ENCODE measurements around the gene CNTNAP2. TPM values are rescaled to one million over a fixed set of nuclear protein-coding genes. Genes with fewer than 3 reads are reported as not detected.

Gene CNTNAP2
- total and polyA plus RNA-seq, 2 of the 13 experiments (the other 11 are each of a cell fraction or from before 2014, with no cell fraction given): 0.40 to 0.42 TPM

DNA sequence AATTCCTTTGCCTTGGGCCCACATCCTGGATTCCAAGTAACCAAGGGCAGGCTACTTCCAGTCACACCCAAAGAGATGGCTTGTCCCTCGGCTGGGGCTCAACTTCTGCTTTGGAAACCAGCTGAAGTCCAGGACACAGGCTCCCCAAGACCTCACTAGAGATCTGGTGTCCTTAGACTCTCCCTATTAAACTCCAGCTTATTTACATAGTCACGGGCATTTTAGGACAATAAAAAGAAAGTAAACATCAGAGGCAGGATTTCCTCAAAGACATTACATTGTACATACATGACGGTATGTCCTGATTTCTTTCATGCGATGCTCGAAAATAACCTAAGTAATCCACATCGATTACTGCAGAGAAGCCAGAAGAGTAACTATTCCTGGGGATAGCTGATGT, 2012.4 kb downstream of the CNTNAP2 start:
- Histone ChIP-seq H3K27ac (ENCODE audit: extremely low read length, insufficient read depth, low read length) (no peak overlapping the region), H3K9ac (ENCODE audit: insufficient read depth, low read depth, low read length) (no peak overlapping the region), H4K20me1 (ENCODE audit: insufficient read depth, low read length) (no peaks in the 10 kb centered on the region), H3K4me2 (ENCODE audit: low read depth, low read length) (no peak overlapping the region), H3K36me3 (replicated peaks in 1 of 2; ENCODE audit: control insufficient read depth in 1 of 2, insufficient read depth in 2 of 2, low read length in 2 of 2) (no peaks in the 10 kb centered on the region), H2AFZ (ENCODE audit: low read length) (no peak overlapping the region), H3K79me2 (ENCODE audit: insufficient read depth, low read length) (no peaks in the 10 kb centered on the region), H3K4me3 (replicated peaks in 1 of 3; ENCODE audit: insufficient read depth in 1 of 3, low read depth in 2 of 3, low read length in 3 of 3) (no peak overlapping the region), H3K9me3 (ENCODE audit: low read length) (no peaks in the 10 kb centered on the region), H3K27me3 (ENCODE audit: control insufficient read depth in 1 of 2, insufficient read depth in 2 of 2, low read length in 2 of 2) (peaks cover 0 to 5% of the 10 kb centered on the region in 2 experiments; a peak in 1 of 5 replicates), H3K4me1 (ENCODE audit: insufficient read depth, low read length) (no peaks in the 10 kb centered on the region)
- CTCF ChIA-PET (ENCODE audit: low intra/inter-chr PET ratio, low total read pairs): no interaction called here
- ATAC-seq (no peak), DNase-seq (ENCODE audit: low spot score) (no peak), FAIRE-seq (no peak)
- in situ Hi-C loops (cut with HindIII; ENCODE audit: extremely low pct_ligation_motif_present, low pct_unique_long_range_greater_than_20kb): no loop called here
- intact Hi-C loops (cut with micrococcal nuclease; ENCODE audit: unreplicated experiment): no loop called here
- WGBS (ENCODE audit: low lambda C conversion rate): 34% methylated on average over 6 of the region's 6 CpGs
- TF ChIP-seq SP4 (CRISPR knock-in tag; IDR thresholded peaks at IDR 0.05): no peak
- no peak for TF ChIP-seq MIER3 (CRISPR knock-in tag; IDR thresholded peaks at IDR 0.05; ENCODE audit: borderline replicate concordance)
- TF ChIP-seq ZMYM4 (CRISPR knock-in tag; IDR thresholded peaks at IDR 0.05): no peak
- TF ChIP-seq ZC3H13 (CRISPR knock-in tag; IDR thresholded peaks at IDR 0.05): no peak
- TF ChIP-seq ZZZ3 (CRISPR knock-in tag; IDR thresholded peaks at IDR 0.05; ENCODE audit: borderline replicate concordance): no peak
- no peak for TF ChIP-seq ZBTB21 (CRISPR knock-in tag; IDR thresholded peaks at IDR 0.05)
- no peak for TF ChIP-seq CREB1 (IDR thresholded peaks at IDR 0.05)
- no peak for TF ChIP-seq CREB1 (CRISPR knock-in tag; IDR thresholded peaks at IDR 0.05)
- TF ChIP-seq, protein P1, sequence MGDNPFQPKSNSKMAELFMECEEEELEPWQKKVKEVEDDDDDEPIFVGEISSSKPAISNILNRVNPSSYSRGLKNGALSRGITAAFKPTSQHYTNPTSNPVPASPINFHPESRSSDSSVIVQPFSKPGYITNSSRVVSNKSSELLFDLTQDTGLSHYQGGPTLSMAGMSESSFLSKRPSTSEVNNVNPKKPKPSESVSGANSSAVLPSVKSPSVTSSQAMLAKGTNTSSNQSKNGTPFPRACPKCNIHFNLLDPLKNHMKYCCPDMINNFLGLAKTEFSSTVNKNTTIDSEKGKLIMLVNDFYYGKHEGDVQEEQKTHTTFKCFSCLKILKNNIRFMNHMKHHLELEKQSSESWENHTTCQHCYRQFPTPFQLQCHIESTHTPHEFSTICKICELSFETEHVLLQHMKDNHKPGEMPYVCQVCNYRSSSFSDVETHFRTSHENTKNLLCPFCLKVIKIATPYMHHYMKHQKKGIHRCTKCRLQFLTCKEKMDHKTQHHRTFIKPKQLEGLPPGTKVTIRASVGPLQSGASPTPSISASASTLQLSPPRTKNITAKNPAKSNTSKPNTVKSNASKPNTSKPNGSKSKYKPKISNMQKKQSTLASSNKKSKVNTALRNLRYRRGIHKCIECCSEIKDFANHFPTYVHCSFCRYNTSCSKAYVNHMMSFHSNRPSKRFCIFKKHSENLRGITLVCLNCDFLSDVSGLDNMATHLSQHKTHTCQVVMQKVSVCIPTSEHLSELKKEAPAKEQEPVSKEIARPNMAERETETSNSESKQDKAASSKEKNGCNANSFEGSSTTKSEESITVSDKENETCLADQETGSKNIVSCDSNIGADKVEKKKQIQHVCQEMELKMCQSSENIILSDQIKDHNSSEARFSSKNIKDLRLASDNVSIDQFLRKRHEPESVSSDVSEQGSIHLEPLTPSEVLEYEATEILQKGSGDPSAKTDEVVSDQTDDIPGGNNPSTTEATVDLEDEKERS (CRISPR knock-in tag; IDR thresholded peaks at IDR 0.05): no peak
- TF ChIP-seq, protein P2, sequence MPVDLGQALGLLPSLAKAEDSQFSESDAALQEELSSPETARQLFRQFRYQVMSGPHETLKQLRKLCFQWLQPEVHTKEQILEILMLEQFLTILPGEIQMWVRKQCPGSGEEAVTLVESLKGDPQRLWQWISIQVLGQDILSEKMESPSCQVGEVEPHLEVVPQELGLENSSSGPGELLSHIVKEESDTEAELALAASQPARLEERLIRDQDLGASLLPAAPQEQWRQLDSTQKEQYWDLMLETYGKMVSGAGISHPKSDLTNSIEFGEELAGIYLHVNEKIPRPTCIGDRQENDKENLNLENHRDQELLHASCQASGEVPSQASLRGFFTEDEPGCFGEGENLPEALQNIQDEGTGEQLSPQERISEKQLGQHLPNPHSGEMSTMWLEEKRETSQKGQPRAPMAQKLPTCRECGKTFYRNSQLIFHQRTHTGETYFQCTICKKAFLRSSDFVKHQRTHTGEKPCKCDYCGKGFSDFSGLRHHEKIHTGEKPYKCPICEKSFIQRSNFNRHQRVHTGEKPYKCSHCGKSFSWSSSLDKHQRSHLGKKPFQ (CRISPR knock-in tag; IDR thresholded peaks at IDR 0.05; ENCODE audit: insufficient replicate concordance): no peak
- TF ChIP-seq, protein P3, sequence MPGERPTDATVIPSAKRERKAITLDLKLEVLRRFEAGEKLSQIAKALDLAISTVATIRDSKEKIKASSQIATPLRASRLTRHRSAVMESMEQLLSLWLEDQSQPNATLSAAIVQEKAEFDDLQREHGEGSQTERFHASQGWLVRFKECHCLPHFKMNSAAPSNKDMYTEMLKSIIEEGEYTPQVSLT (CRISPR knock-in tag; IDR thresholded peaks at IDR 0.05; ENCODE audit: borderline replicate concordance, low read depth): no peak
- TF ChIP-seq ZNF550 (CRISPR knock-in tag; IDR thresholded peaks at IDR 0.05; ENCODE audit: borderline replicate concordance): no peak
- TF ChIP-seq ZNF30 (CRISPR knock-in tag; IDR thresholded peaks at IDR 0.05): no peak
- TF ChIP-seq ISX (CRISPR knock-in tag; conservative IDR thresholded peaks at IDR 0.05): no peak
- POLR2A ChIA-PET: no interaction called here
- BruUV-seq (replicated peaks): no TSS peak
